Measurements from ENCODE around the gene PRRC2B.
A peak's percentile ranks its signal among the peaks of the same experiment; 100 is the strongest.

PRRC2B gene

GRCh38 chr9:131528186-131528585, 134.3 kb downstream of the PRRC2B start:
- Histone ChIP-seq H3K4me3 (ENCODE audit: insufficient read length, low read depth) (no peak overlapping the region), H3K27me3 (ENCODE audit: insufficient read depth, insufficient read length) (no peaks in the 10 kb centered on the region), H3K9ac (ENCODE audit: insufficient read length, low read depth) (no peak overlapping the region), H3K4me1 (ENCODE audit: insufficient read depth, insufficient read length) (peaks cover 19% of the 10 kb centered on the region), H3K36me3 (ENCODE audit: insufficient read depth, insufficient read length, low read length) (peaks cover 73% of the 10 kb centered on the region), H3K9me3 (ENCODE audit: insufficient read depth, low read length) (no peaks in the 10 kb centered on the region)
- DNase-seq (ENCODE audit: low read depth, low spot score), result no peak
- TF ChIP-seq SUZ12 (IDR thresholded peaks at IDR 0.05; ENCODE audit: extremely low read depth, insufficient read depth, insufficient read length) (no peak), ZNF274 (IDR thresholded peaks at IDR 0.05; ENCODE audit: low read depth, low read length) (no peak), YY1 (IDR thresholded peaks at IDR 0.05; ENCODE audit: insufficient read depth, insufficient read length) (no peak)

GRCh38 chr9:131528886-131529505, 135.1 kb downstream of the PRRC2B start:
- H3K4me1 ChIP-seq (ENCODE audit: insufficient read depth, insufficient read length), result peaks cover 19% of the 10 kb centered on the region
- H3K9ac ChIP-seq (ENCODE audit: insufficient read length, low read depth), result no peak overlapping the region
- H3K4me3 ChIP-seq (ENCODE audit: insufficient read length, low read depth), result no peak overlapping the region
- no peak for DNase-seq (ENCODE audit: low read depth, low spot score)
- H3K9me3 ChIP-seq (ENCODE audit: insufficient read depth, low read length), result no peaks in the 10 kb centered on the region
- H3K27me3 ChIP-seq (ENCODE audit: insufficient read depth, insufficient read length), result no peaks in the 10 kb centered on the region
- H3K36me3 ChIP-seq (ENCODE audit: insufficient read depth, insufficient read length, low read length), result peaks cover 65% of the 10 kb centered on the region
- no peak for TF ChIP-seq ZNF274 (IDR thresholded peaks at IDR 0.05; ENCODE audit: low read depth, low read length)
- no peak for TF ChIP-seq YY1 (IDR thresholded peaks at IDR 0.05; ENCODE audit: insufficient read depth, insufficient read length)
- TF ChIP-seq SUZ12 (IDR thresholded peaks at IDR 0.05; ENCODE audit: extremely low read depth, insufficient read depth, insufficient read length), result no peak

GRCh38 chr9:131529597-131530545, 136.0 kb downstream of the PRRC2B start:
- no peak for TF ChIP-seq ZNF274 (IDR thresholded peaks at IDR 0.05; ENCODE audit: low read depth, low read length)
- TF ChIP-seq YY1 (IDR thresholded peaks at IDR 0.05; ENCODE audit: insufficient read depth, insufficient read length), result no peak
- TF ChIP-seq SUZ12 (IDR thresholded peaks at IDR 0.05; ENCODE audit: extremely low read depth, insufficient read depth, insufficient read length), result no peak
- peak overlapping the region; percentile 94 for H3K9ac ChIP-seq (ENCODE audit: insufficient read length, low read depth)
- no peak for DNase-seq (ENCODE audit: low read depth, low spot score)
- H3K36me3 ChIP-seq (ENCODE audit: insufficient read depth, insufficient read length, low read length), result peaks cover 56% of the 10 kb centered on the region
- no peaks in the 10 kb centered on the region for H3K9me3 ChIP-seq (ENCODE audit: insufficient read depth, low read length)
- no peaks in the 10 kb centered on the region for H3K27me3 ChIP-seq (ENCODE audit: insufficient read depth, insufficient read length)
- peaks cover 18% of the 10 kb centered on the region for H3K4me1 ChIP-seq (ENCODE audit: insufficient read depth, insufficient read length)
- peak overlapping the region; percentile 78 for H3K4me3 ChIP-seq (ENCODE audit: insufficient read length, low read depth)

- H3K9me3 ChIP-seq (ENCODE audit: insufficient read depth, low read length), result no peaks in the 10 kb centered on the region
- DNase-seq (ENCODE audit: low read depth, low spot score), result no peak
Measured at GRCh38 chr9:131530546-131530919, 136.6 kb downstream of the PRRC2B start.

GRCh38 chr9:131530920-131531832, 137.3 kb downstream of the PRRC2B start, which contains the start of gene UCK1:
Gene UCK1, minus strand, starts transcription at chr9:131531263. Its CDS starts 89 bp downstream, at chr9:131531174.
- Histone ChIP-seq H3K4me1 (ENCODE audit: insufficient read depth, insufficient read length) (peaks cover 15% of the 10 kb centered on the region), H3K9me3 (ENCODE audit: insufficient read depth, low read length) (no peaks in the 10 kb centered on the region), H3K27me3 (ENCODE audit: insufficient read depth, insufficient read length) (no peaks in the 10 kb centered on the region), H3K4me3 (ENCODE audit: insufficient read length, low read depth) (peak within 1 kb of the TSS; percentile 78), H3K36me3 (ENCODE audit: insufficient read depth, insufficient read length, low read length) (peaks cover 43% of the 10 kb centered on the region), H3K9ac (ENCODE audit: insufficient read length, low read depth) (peak within 1 kb of the TSS; percentile 94)
- DNase-seq (ENCODE audit: low read depth, low spot score), result peak; percentile 77
- TF ChIP-seq YY1 (IDR thresholded peaks at IDR 0.05; ENCODE audit: insufficient read depth, insufficient read length) (no peak), ZNF274 (IDR thresholded peaks at IDR 0.05; ENCODE audit: low read depth, low read length) (no peak), SUZ12 (IDR thresholded peaks at IDR 0.05; ENCODE audit: extremely low read depth, insufficient read depth, insufficient read length) (no peak)

More at GRCh38 chr9:131530546-131530919, 136.6 kb downstream of the PRRC2B start:
- TF ChIP-seq SUZ12 (IDR thresholded peaks at IDR 0.05; ENCODE audit: extremely low read depth, insufficient read depth, insufficient read length), result no peak
- no peak for TF ChIP-seq ZNF274 (IDR thresholded peaks at IDR 0.05; ENCODE audit: low read depth, low read length)
- no peak for TF ChIP-seq YY1 (IDR thresholded peaks at IDR 0.05; ENCODE audit: insufficient read depth, insufficient read length)
- H3K4me3 ChIP-seq (ENCODE audit: insufficient read length, low read depth), result peak overlapping the region; percentile 78
- peaks cover 15% of the 10 kb centered on the region for H3K4me1 ChIP-seq (ENCODE audit: insufficient read depth, insufficient read length)
- H3K9ac ChIP-seq (ENCODE audit: insufficient read length, low read depth), result peak overlapping the region; percentile 94
- peaks cover 49% of the 10 kb centered on the region for H3K36me3 ChIP-seq (ENCODE audit: insufficient read depth, insufficient read length, low read length)
- H3K27me3 ChIP-seq (ENCODE audit: insufficient read depth, insufficient read length), result no peaks in the 10 kb centered on the region

GRCh38 chr9:131534721-131535237, 140.9 kb downstream of the PRRC2B start:
- Histone ChIP-seq H3K9ac (ENCODE audit: insufficient read length, low read depth) (no peak overlapping the region), H3K36me3 (ENCODE audit: insufficient read depth, insufficient read length, low read length) (peaks cover 7% of the 10 kb centered on the region), H3K9me3 (ENCODE audit: insufficient read depth, low read length) (peaks cover 7% of the 10 kb centered on the region; the same call in 1 of the 2 replicates), H3K4me1 (ENCODE audit: insufficient read depth, insufficient read length) (peaks cover 8% of the 10 kb centered on the region), H3K27me3 (ENCODE audit: insufficient read depth, insufficient read length) (no peaks in the 10 kb centered on the region), H3K4me3 (ENCODE audit: insufficient read length, low read depth) (no peak overlapping the region)
- no peak for DNase-seq (ENCODE audit: low read depth, low spot score)
- TF ChIP-seq ZNF274 (IDR thresholded peaks at IDR 0.05; ENCODE audit: low read depth, low read length) (no peak), YY1 (IDR thresholded peaks at IDR 0.05; ENCODE audit: insufficient read depth, insufficient read length) (no peak), SUZ12 (IDR thresholded peaks at IDR 0.05; ENCODE audit: extremely low read depth, insufficient read depth, insufficient read length) (no peak)
